HG03139 (cell line): ENCODE data around the gene ARMH3.

Experiments
- ATAC-seq: cut with Tn5 transposase; IDR thresholded peaks from one replicate; pipeline ENCODE4 v1.9.1; 2021; ENCODE audit not compliant: unreplicated experiment

The ARMH3 gene

GRCh38 chr10:101940916-101941315 is 115.1 kb downstream of the ARMH3 start:
- ATAC-seq: no peak

- no peak for ATAC-seq
Measured at GRCh38 chr10:101939729-101940128, 116.2 kb downstream of the ARMH3 start.

- ATAC-seq: no peak
Measured at GRCh38 chr10:101939008-101939648, 116.8 kb downstream of the ARMH3 start.

GRCh38 chr10:101938305-101939007 is 117.5 kb downstream of the ARMH3 start:
- ATAC-seq: no peak

GRCh38 chr10:101935431-101935830 is 120.5 kb downstream of the ARMH3 start:
- no peak for ATAC-seq

- no peak for ATAC-seq
Measured at GRCh38 chr10:101934686-101935305, 121.2 kb downstream of the ARMH3 start.

- no peak for ATAC-seq
Measured at GRCh38 chr10:101933976-101934375, 122.0 kb downstream of the ARMH3 start.

- no peak for ATAC-seq
Measured at GRCh38 chr10:101932183-101932582, 123.8 kb downstream of the ARMH3 start.

- no peak for ATAC-seq
Measured at GRCh38 chr10:101925027-101925426, 130.9 kb downstream of the ARMH3 start.

- ATAC-seq: no peak
Measured at GRCh38 chr10:101923256-101923655, 132.7 kb downstream of the ARMH3 start.

- no peak for ATAC-seq
Measured at GRCh38 chr10:101922846-101923245, 133.1 kb downstream of the ARMH3 start.

GRCh38 chr10:101920546-101920945 is 135.4 kb downstream of the ARMH3 start:
- ATAC-seq: no peak

GRCh38 chr10:101919026-101919770 is 136.8 kb downstream of the ARMH3 start:
- no peak for ATAC-seq

GRCh38 chr10:101912561-101913179 is 143.3 kb downstream of the ARMH3 start:
- no peak for ATAC-seq

GRCh38 chr10:101906586-101907183 is 149.3 kb downstream of the ARMH3 start:
- no peak for ATAC-seq

- no peak for ATAC-seq
Measured at GRCh38 chr10:101905251-101905650, 150.7 kb downstream of the ARMH3 start.

GRCh38 chr10:101903827-101904550 is 152.0 kb downstream of the ARMH3 start:
- peak; percentile 77 for ATAC-seq

- no peak for ATAC-seq
Measured at GRCh38 chr10:101902820-101903145, 153.2 kb downstream of the ARMH3 start.

- ATAC-seq: no peak
Measured at GRCh38 chr10:101902032-101902819, 153.7 kb downstream of the ARMH3 start.
